Activated T-cell treated with anti-CD3 and anti-CD28 coated beads, Interleukin-2, amount 50 U/mL, for 48 hours (primary cell): Measurements from ENCODE around the gene FAM229A.
A peak's percentile ranks its signal among the peaks of the same experiment; 100 is the strongest.
"Not testable (repeated sequence)": the region's sequence is repeated elsewhere in the genome, so short reads cannot be mapped to it uniquely, and the experiment has no call there.

Experiments
- DNase-seq, 2 experiments: peaks; one replicate each; pipeline ENCODE4 v3.0.0-alpha.2; 2020

FAM229A gene

GRCh38 chr1:32376199-32376598 is 13.9 kb upstream of the FAM229A start:
- no peak for DNase-seq

GRCh38 chr1:32373996-32374592 is 11.8 kb upstream of the FAM229A start:
- DNase-seq, result no peak

- peak in 1 of 2 experiments; percentile 41 for DNase-seq
Observed at GRCh38 chr1:32372149-32372756, 10.0 kb upstream of the FAM229A start.

GRCh38 chr1:32367912-32368635 is 5.8 kb upstream of the FAM229A start:
- DNase-seq, result no peak

- no peak for DNase-seq
Observed at GRCh38 chr1:32365445-32365844, 3.2 kb upstream of the FAM229A start.

GRCh38 chr1:32364836-32365235 is 2.6 kb upstream of the FAM229A start:
- no peak for DNase-seq

- no peak for DNase-seq
Observed at GRCh38 chr1:32363713-32364112, 1.4 kb upstream of the FAM229A start.

- DNase-seq, result peak; percentile 46 to 57
Observed at GRCh38 chr1:32361674-32362473, 411 bp downstream of the FAM229A start.

- no peak for DNase-seq
Observed at GRCh38 chr1:32361308-32361673, 994 bp downstream of the FAM229A start.

- no peak for DNase-seq
Observed at GRCh38 chr1:32358435-32358834, 3.9 kb downstream of the FAM229A start.

- no peak for DNase-seq
Observed at GRCh38 chr1:32357614-32358013, 4.7 kb downstream of the FAM229A start.

- no peak for DNase-seq
Observed at GRCh38 chr1:32356478-32356877, 5.8 kb downstream of the FAM229A start.

- DNase-seq, result not testable (repeated sequence)
Observed at GRCh38 chr1:32355778-32356177, 6.5 kb downstream of the FAM229A start.

- no peak for DNase-seq
Observed at GRCh38 chr1:32353886-32354570, 8.3 kb downstream of the FAM229A start.

GRCh38 chr1:32353431-32353830 is 8.9 kb downstream of the FAM229A start:
- DNase-seq, result no peak

- no peak for DNase-seq
Observed at GRCh38 chr1:32352831-32353383, 9.4 kb downstream of the FAM229A start.

GRCh38 chr1:32352239-32352745 is 10.0 kb downstream of the FAM229A start:
- no peak for DNase-seq

- DNase-seq, result peak; percentile 89 to 92
Observed at GRCh38 chr1:32351399-32352238, 10.7 kb downstream of the FAM229A start.

GRCh38 chr1:32350785-32351398 is 11.4 kb downstream of the FAM229A start:
- DNase-seq, result peak; percentile 88 to 89

- DNase-seq, result no peak
Observed at GRCh38 chr1:32349211-32349708, 13.0 kb downstream of the FAM229A start.
